ENCODE data around the gene LRRC51.

Gene LRRC51

GRCh38 chr11:72067266-72067665 lies 13.4 kb upstream of the LRRC51 start:
- TF ChIP-seq POLR2A (IDR thresholded peaks at IDR 0.05; ENCODE audit: extremely low read depth, insufficient read length) (no peak), MAX (IDR thresholded peaks at IDR 0.05; ENCODE audit: low read depth, low read length) (no peak), CTCF (IDR thresholded peaks at IDR 0.05; ENCODE audit: low read depth, low read length) (no peak), MYC (IDR thresholded peaks at IDR 0.05; ENCODE audit: low read depth, low read length) (no peak)
- no peak for DNase-seq (ENCODE audit: low read depth)
- no peak overlapping the region for H3K4me3 ChIP-seq (ENCODE audit: low read depth, low read length)

GRCh38 chr11:72067676-72068075 lies 13.0 kb upstream of the LRRC51 start:
- TF ChIP-seq MAX (IDR thresholded peaks at IDR 0.05; ENCODE audit: low read depth, low read length) (no peak), MYC (IDR thresholded peaks at IDR 0.05; ENCODE audit: low read depth, low read length) (no peak), CTCF (IDR thresholded peaks at IDR 0.05; ENCODE audit: low read depth, low read length) (no peak), POLR2A (IDR thresholded peaks at IDR 0.05; ENCODE audit: extremely low read depth, insufficient read length) (no peak)
- no peak overlapping the region for H3K4me3 ChIP-seq (ENCODE audit: low read depth, low read length)
- DNase-seq (ENCODE audit: low read depth), result no peak

GRCh38 chr11:72069200-72069599 lies 11.4 kb upstream of the LRRC51 start:
- TF ChIP-seq CTCF (IDR thresholded peaks at IDR 0.05; ENCODE audit: low read depth, low read length) (no peak), MYC (IDR thresholded peaks at IDR 0.05; ENCODE audit: low read depth, low read length) (no peak), POLR2A (IDR thresholded peaks at IDR 0.05; ENCODE audit: extremely low read depth, insufficient read length) (no peak), MAX (IDR thresholded peaks at IDR 0.05; ENCODE audit: low read depth, low read length) (no peak)
- peak; percentile 28 for DNase-seq (ENCODE audit: low read depth)
- H3K4me3 ChIP-seq (ENCODE audit: low read depth, low read length), result peak overlapping the region; percentile 16

GRCh38 chr11:72069787-72070251 lies 10.8 kb upstream of the LRRC51 start:
- TF ChIP-seq MYC (IDR thresholded peaks at IDR 0.05; ENCODE audit: low read depth, low read length), result no peak
- no peak for TF ChIP-seq MAX (IDR thresholded peaks at IDR 0.05; ENCODE audit: low read depth, low read length)
- TF ChIP-seq CTCF (IDR thresholded peaks at IDR 0.05; ENCODE audit: low read depth, low read length), result no peak
- no peak for TF ChIP-seq POLR2A (IDR thresholded peaks at IDR 0.05; ENCODE audit: extremely low read depth, insufficient read length)
- peak; percentile 84 for DNase-seq (ENCODE audit: low read depth)
- H3K4me3 ChIP-seq (ENCODE audit: low read depth, low read length), result peak overlapping the region; percentile 16

- no peak overlapping the region for H3K4me3 ChIP-seq (ENCODE audit: low read depth, low read length)
- TF ChIP-seq MYC (IDR thresholded peaks at IDR 0.05; ENCODE audit: low read depth, low read length), result no peak
- TF ChIP-seq POLR2A (IDR thresholded peaks at IDR 0.05; ENCODE audit: extremely low read depth, insufficient read length), result no peak
- no peak for TF ChIP-seq CTCF (IDR thresholded peaks at IDR 0.05; ENCODE audit: low read depth, low read length)
- TF ChIP-seq MAX (IDR thresholded peaks at IDR 0.05; ENCODE audit: low read depth, low read length), result no peak
- DNase-seq (ENCODE audit: low read depth), result no peak
Measured at GRCh38 chr11:72070491-72070890, 10.2 kb upstream of the LRRC51 start.

Data from NB4 (cell line).